H1 (cell line): ENCODE measurements around the gene MEIOB. TPM values are rescaled to one million over a fixed set of nuclear protein-coding genes. Genes with fewer than 3 reads are reported as not detected.

Experiments used
- EZH2 ChIP-seq: fragments of 200-600 bp; sonication (generic); IDR thresholded peaks from 2 replicates; pipeline ENCODE4 v1.7.1; 2012; ENCODE audit warnings: low read depth, mild to moderate bottlenecking, moderate library complexity, low read length, inconsistent platforms; ENCODE audit not compliant: severe bottlenecking
- KDM4A ChIP-seq: IDR thresholded peaks from one replicate; pipeline ENCODE4 v1.7.1; 2012; ENCODE audit warnings: low read depth, mild to moderate bottlenecking, moderate library complexity, low read length, inconsistent platforms; ENCODE audit not compliant: severe bottlenecking
- NANOG ChIP-seq: IDR thresholded peaks from 2 replicates; pipeline ENCODE4 v1.6.1; 2011; ENCODE audit warnings: low read length, low read depth, mild to moderate bottlenecking, inconsistent platforms; ENCODE audit not compliant: insufficient read depth, poor library complexity, severe bottlenecking
- polyA plus RNA-seq, 7 experiments: library from polyadenylated mRNA; depleted of rRNA in 3 of 7; stranded (reverse) in 5 of 7; unstranded in 2 of 7; fragments of >200 nt in 5 of 7; fragments of 200-250 nt in 2 of 7; gene quantifications; 1 replicate in 5 of 7; 2 replicates in 1 of 7; 4 replicates in 1 of 7; pipeline versions ENCODE4 v1.2.1 to v1.2.3, GENCODE V29; 2011 to 2013; ENCODE audit warnings: missing spikeins in 2 of 7, mixed read lengths in 2 of 7
- total RNA-seq: library from RNA; stranded (reverse); fragmentation: NEBNext Ultra II Directional; extraction: Animal tissue kit (Norgen Biotek cat#: 25700); gene quantifications from 2 replicates; pipeline ENCODE4 v1.2.1, GENCODE V29; 2021
- TF ChIP-seq, protein P1 (sequence below): IDR thresholded peaks from 2 replicates; pipeline ENCODE4 v1.6.1; 2011; ENCODE audit warnings: low read length, improper control_type of control experiment

Gene MEIOB
- total and polyA plus RNA-seq, 2 of the 8 experiments (the other 6 are each of a cell fraction or from before 2014, with no cell fraction given), result 0.63 to 1.1 TPM

DNA sequence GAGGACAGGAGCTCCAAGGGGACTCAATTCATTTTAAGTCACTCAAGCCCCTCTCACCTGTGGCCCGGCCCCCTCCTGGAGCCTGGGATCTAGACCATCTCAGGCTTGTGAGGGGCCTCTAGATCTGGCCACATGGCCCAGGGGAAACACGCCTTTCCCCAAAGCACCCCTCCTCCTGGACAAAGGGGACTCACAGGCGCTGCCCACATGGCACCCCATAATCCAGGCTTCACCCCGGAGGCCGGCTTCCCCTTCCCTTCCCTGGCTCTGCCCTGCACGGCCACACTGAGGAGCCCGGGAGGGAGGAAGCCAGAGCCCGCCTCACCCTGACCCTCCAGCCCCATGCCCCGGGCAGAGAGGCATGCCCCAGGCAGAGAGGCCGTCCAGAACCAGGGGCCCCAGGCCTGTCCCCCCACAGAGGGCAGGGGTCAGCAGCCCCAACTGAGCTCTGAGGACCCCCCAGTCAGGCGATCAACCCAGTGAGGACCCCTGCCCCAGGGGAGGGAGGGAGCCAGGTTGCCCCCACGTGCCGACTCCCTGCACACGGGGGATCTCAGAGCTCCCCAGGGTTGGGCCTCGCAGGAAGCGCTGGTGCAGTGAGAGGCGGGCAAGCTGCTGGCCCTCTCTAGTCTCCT is 35.4 kb upstream of the MEIOB start (continued):
- TF ChIP-seq, protein P1, sequence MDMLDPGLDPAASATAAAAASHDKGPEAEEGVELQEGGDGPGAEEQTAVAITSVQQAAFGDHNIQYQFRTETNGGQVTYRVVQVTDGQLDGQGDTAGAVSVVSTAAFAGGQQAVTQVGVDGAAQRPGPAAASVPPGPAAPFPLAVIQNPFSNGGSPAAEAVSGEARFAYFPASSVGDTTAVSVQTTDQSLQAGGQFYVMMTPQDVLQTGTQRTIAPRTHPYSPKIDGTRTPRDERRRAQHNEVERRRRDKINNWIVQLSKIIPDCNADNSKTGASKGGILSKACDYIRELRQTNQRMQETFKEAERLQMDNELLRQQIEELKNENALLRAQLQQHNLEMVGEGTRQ, result no peak
- TF ChIP-seq KDM4A (no peak), EZH2 (no peak), NANOG (no peak)
